ENCODE results near the gene GPRIN2.
"Not testable (repeated sequence)": the region's sequence is repeated elsewhere in the genome, so short reads cannot be mapped to it uniquely, and the experiment has no call there.

Gene GPRIN2

DNA sequence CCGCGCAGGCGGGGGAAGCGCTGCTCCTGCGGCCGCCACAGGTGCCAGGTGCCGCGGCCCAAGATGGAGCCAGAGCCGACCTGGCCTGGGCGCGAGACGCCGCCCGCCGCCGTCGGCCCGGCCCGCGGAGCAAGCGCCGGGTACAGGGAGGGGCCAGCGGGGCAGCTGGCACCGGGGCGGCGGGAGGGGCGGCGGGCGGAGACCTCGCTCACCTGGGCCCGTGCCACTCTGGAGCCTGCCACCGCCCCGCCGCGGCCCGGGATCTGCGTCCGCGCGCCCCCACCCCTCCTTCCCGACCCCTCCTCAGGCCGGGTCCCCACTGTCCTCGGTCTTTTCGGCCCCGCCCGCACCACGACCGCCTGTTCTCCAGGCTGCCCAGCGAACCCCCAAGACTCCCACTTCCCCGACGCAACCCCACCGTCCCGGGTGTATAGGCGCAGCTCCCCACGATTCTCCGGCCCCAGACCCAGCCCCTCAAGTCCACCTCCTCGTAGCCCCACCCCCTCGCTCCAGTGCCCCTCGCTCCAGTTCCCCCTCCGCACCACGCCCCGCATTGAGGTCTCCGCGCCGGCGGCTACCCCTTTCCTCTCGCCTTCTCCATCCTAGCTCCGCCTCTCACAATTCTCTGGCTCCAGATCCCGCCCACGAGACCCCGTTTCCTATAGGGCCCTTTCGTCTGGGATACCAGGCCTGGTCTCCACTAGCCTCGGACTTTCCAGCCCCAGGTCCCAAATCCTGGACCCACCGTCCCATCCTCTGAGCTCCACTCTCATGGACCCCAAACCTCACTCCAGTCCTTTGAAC, at the start of gene GPRIN2:
GPRIN2 (minus strand) TSS at position 144 of the 804 bp plus-strand sequence. CDS start 5,922 bp downstream, outside the sequence.
- Histone ChIP-seq H3K4me1 (ENCODE audit: insufficient read depth, low read length) (peaks cover 6% of the 10 kb centered on the region), H3K9me3 (ENCODE audit: insufficient read depth, low read depth, low read length) (no peaks in the 10 kb centered on the region), H3K27ac (ENCODE audit: low read length) (no peak within 1 kb of the TSS), H3K4me3 (ENCODE audit: low read length) (peak within 1 kb of the TSS; percentile 82), H3K36me3 (ENCODE audit: insufficient read depth, low read depth, low read length) (peaks cover 23% of the 10 kb centered on the region), H3K9ac (ENCODE audit: low read depth, low read length) (peak within 1 kb of the TSS; percentile 70), H3K27me3 (ENCODE audit: insufficient read depth, low read length) (peaks cover 50% of the 10 kb centered on the region)

DNA sequence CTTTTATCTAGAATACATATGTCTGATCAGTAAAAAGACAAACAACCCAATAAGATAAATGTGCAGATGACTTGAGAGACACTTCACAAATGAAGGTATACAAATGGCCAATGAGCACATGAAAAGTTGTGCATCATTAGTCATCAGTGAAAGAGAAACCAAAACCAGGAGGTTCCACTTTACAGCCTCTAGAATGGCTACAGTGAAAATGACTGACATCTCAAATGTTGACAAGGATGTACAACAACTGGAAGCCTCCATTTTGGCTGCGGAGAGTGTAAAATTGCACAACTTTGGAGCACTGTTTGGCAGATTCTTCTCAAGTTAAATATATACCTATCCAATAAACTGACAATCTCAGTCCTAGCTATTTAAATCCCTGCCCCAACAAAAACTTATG, 44.1 kb upstream of the GPRIN2 start:
- not testable (repeated sequence) for H3K9ac ChIP-seq (ENCODE audit: low read depth, low read length); H3K36me3 ChIP-seq (ENCODE audit: insufficient read depth, low read depth, low read length); H3K27me3 ChIP-seq (ENCODE audit: insufficient read depth, low read length); H3K9me3 ChIP-seq (ENCODE audit: insufficient read depth, low read depth, low read length); H3K4me1 ChIP-seq (ENCODE audit: insufficient read depth, low read length); H3K27ac ChIP-seq (ENCODE audit: low read length); H3K4me3 ChIP-seq (ENCODE audit: low read length)

GRCh38 chr10:46597616-46598246, 41.3 kb upstream of the GPRIN2 start:
- H3K9ac ChIP-seq (ENCODE audit: low read depth, low read length); H3K27ac ChIP-seq (ENCODE audit: low read length); H3K4me1 ChIP-seq (ENCODE audit: insufficient read depth, low read length); H3K9me3 ChIP-seq (ENCODE audit: insufficient read depth, low read depth, low read length); H3K27me3 ChIP-seq (ENCODE audit: insufficient read depth, low read length); H3K36me3 ChIP-seq (ENCODE audit: insufficient read depth, low read depth, low read length): not testable (repeated sequence)
- peak overlapping the region; percentile 47 for H3K4me3 ChIP-seq (ENCODE audit: low read length)

DNA sequence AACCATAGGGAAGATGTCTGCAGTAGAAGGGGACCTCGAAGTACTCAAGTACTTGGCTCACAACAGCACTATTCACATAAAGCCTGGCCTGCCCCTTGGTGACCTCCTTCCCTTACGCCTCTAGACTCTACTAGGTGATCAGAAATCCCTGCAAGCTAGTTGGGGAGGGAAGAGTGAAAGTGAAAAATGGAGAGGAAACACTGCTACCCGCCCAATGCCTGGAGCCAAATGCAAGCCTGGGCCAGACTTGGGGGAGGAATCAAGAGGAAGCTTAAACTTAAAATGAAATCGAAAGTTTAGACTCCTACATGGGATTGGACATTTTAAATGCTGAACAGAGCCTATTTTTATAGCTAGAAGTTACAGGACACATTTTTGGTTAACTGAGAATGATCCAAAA, 40.1 kb upstream of the GPRIN2 start:
- H3K4me1 ChIP-seq (ENCODE audit: insufficient read depth, low read length); H3K36me3 ChIP-seq (ENCODE audit: insufficient read depth, low read depth, low read length); H3K27ac ChIP-seq (ENCODE audit: low read length); H3K4me3 ChIP-seq (ENCODE audit: low read length); H3K9me3 ChIP-seq (ENCODE audit: insufficient read depth, low read depth, low read length); H3K27me3 ChIP-seq (ENCODE audit: insufficient read depth, low read length); H3K9ac ChIP-seq (ENCODE audit: low read depth, low read length): not testable (repeated sequence)

DNA sequence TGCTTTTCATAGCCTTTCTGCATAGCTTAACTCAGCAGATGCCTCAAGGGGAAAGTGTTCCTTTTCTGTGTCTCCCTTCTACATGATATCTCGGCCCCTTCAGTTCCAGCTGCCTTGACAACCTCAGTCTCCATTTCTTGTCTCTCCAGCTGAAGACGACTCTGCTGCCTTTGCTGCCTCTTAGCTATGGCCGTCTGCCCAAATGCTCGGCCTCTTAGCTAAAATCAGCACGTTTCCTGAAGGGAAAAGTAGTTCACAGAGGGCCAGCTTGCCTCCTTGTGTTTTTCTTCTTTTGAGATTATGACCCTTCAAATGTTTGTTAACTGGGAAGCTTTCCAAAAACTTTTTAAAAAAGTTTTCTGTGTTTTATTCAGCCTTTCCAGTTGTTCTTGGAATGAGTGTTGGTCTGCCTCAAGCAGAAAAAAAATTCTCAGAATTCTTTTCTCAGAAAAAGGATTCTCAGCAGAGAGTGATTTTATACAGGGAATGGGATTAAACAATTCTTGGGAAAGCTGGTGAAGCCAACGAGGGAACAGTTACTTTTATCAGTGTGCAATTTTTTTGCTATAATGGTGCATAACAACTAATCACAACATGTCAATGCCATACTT, 38.1 kb upstream of the GPRIN2 start:
- not testable (repeated sequence) for H3K9ac ChIP-seq (ENCODE audit: low read depth, low read length); H3K9me3 ChIP-seq (ENCODE audit: insufficient read depth, low read depth, low read length); H3K4me1 ChIP-seq (ENCODE audit: insufficient read depth, low read length); H3K36me3 ChIP-seq (ENCODE audit: insufficient read depth, low read depth, low read length); H3K4me3 ChIP-seq (ENCODE audit: low read length); H3K27me3 ChIP-seq (ENCODE audit: insufficient read depth, low read length); H3K27ac ChIP-seq (ENCODE audit: low read length)

GRCh38 chr10:46593307-46593706, 36.8 kb upstream of the GPRIN2 start:
- not testable (repeated sequence) for H3K4me1 ChIP-seq (ENCODE audit: insufficient read depth, low read length); H3K4me3 ChIP-seq (ENCODE audit: low read length); H3K9me3 ChIP-seq (ENCODE audit: insufficient read depth, low read depth, low read length); H3K27me3 ChIP-seq (ENCODE audit: insufficient read depth, low read length); H3K36me3 ChIP-seq (ENCODE audit: insufficient read depth, low read depth, low read length); H3K27ac ChIP-seq (ENCODE audit: low read length); H3K9ac ChIP-seq (ENCODE audit: low read depth, low read length)

- not testable (repeated sequence) for H3K36me3 ChIP-seq (ENCODE audit: insufficient read depth, low read depth, low read length); H3K4me1 ChIP-seq (ENCODE audit: insufficient read depth, low read length); H3K9me3 ChIP-seq (ENCODE audit: insufficient read depth, low read depth, low read length); H3K9ac ChIP-seq (ENCODE audit: low read depth, low read length); H3K27ac ChIP-seq (ENCODE audit: low read length); H3K4me3 ChIP-seq (ENCODE audit: low read length); H3K27me3 ChIP-seq (ENCODE audit: insufficient read depth, low read length)
These were observed 34.6 kb upstream of the GPRIN2 start for GRCh38 chr10:46591053-46591452.

- H3K27me3 ChIP-seq (ENCODE audit: insufficient read depth, low read length); H3K4me1 ChIP-seq (ENCODE audit: insufficient read depth, low read length); H3K36me3 ChIP-seq (ENCODE audit: insufficient read depth, low read depth, low read length); H3K4me3 ChIP-seq (ENCODE audit: low read length); H3K9me3 ChIP-seq (ENCODE audit: insufficient read depth, low read depth, low read length); H3K27ac ChIP-seq (ENCODE audit: low read length); H3K9ac ChIP-seq (ENCODE audit: low read depth, low read length): not testable (repeated sequence)
These were observed 33.1 kb upstream of the GPRIN2 start for GRCh38 chr10:46589589-46589988.

GRCh38 chr10:46588221-46588620, 31.8 kb upstream of the GPRIN2 start:
- H3K9me3 ChIP-seq (ENCODE audit: insufficient read depth, low read depth, low read length); H3K9ac ChIP-seq (ENCODE audit: low read depth, low read length); H3K4me3 ChIP-seq (ENCODE audit: low read length); H3K27ac ChIP-seq (ENCODE audit: low read length); H3K36me3 ChIP-seq (ENCODE audit: insufficient read depth, low read depth, low read length); H3K27me3 ChIP-seq (ENCODE audit: insufficient read depth, low read length); H3K4me1 ChIP-seq (ENCODE audit: insufficient read depth, low read length): not testable (repeated sequence)

DNA sequence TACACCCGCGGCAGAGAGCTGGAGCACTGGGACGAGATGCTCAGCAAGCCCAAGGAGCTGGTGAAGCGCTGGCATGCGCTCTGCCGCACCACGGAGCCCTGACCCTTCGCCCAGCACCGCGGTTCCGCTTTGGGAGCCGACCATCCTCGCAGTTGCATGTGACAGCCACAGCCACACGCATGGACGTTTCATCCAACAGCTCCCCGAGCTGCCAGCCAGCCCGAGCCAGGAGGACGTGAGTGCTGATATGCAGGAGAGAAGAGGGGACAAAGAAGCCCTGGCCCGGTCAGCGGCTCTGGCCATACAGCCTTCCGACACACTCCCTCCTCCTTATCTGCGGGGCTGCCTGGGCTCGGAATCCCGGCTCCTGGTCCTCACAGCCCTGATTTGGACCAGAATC, 31.1 kb upstream of the GPRIN2 start:
- not testable (repeated sequence) for H3K4me3 ChIP-seq (ENCODE audit: low read length); H3K4me1 ChIP-seq (ENCODE audit: insufficient read depth, low read length); H3K27ac ChIP-seq (ENCODE audit: low read length); H3K9me3 ChIP-seq (ENCODE audit: insufficient read depth, low read depth, low read length); H3K36me3 ChIP-seq (ENCODE audit: insufficient read depth, low read depth, low read length); H3K27me3 ChIP-seq (ENCODE audit: insufficient read depth, low read length); H3K9ac ChIP-seq (ENCODE audit: low read depth, low read length)

- H3K4me1 ChIP-seq (ENCODE audit: insufficient read depth, low read length); H3K9ac ChIP-seq (ENCODE audit: low read depth, low read length); H3K9me3 ChIP-seq (ENCODE audit: insufficient read depth, low read depth, low read length); H3K4me3 ChIP-seq (ENCODE audit: low read length); H3K36me3 ChIP-seq (ENCODE audit: insufficient read depth, low read depth, low read length); H3K27me3 ChIP-seq (ENCODE audit: insufficient read depth, low read length); H3K27ac ChIP-seq (ENCODE audit: low read length): not testable (repeated sequence)
These were observed 28.8 kb upstream of the GPRIN2 start for GRCh38 chr10:46585246-46585645.

GRCh38 chr10:46584196-46584595, 27.7 kb upstream of the GPRIN2 start:
- H3K27ac ChIP-seq (ENCODE audit: low read length); H3K27me3 ChIP-seq (ENCODE audit: insufficient read depth, low read length); H3K4me3 ChIP-seq (ENCODE audit: low read length); H3K36me3 ChIP-seq (ENCODE audit: insufficient read depth, low read depth, low read length); H3K9ac ChIP-seq (ENCODE audit: low read depth, low read length); H3K4me1 ChIP-seq (ENCODE audit: insufficient read depth, low read length); H3K9me3 ChIP-seq (ENCODE audit: insufficient read depth, low read depth, low read length): not testable (repeated sequence)

Data from iPS-20b (cell line).